GM12878 (cell line): ENCODE results near the gene CDK13. TPM values are rescaled to one million over a fixed set of nuclear protein-coding genes. Genes with fewer than 3 reads are reported as not detected.

Source experiments
- ATF7 ChIP-seq: fragments of 450-650 bp; IDR thresholded peaks from 2 replicates; pipeline ENCODE4 v1.6.1; 2016; ENCODE audit warnings: low read depth, mild to moderate bottlenecking
- BACH1 ChIP-seq: fragments of 450-650 bp; IDR thresholded peaks from 2 replicates; pipeline ENCODE4 v1.6.1; 2017; ENCODE audit warnings: mild to moderate bottlenecking, borderline replicate concordance
- ESRRA ChIP-seq: IDR thresholded peaks from 2 replicates; pipeline ENCODE4 v1.6.1; 2012; ENCODE audit warnings: mild to moderate bottlenecking, low read length, improper control_type of control experiment
- EZH2 ChIP-seq: IDR thresholded peaks from 2 replicates; pipeline ENCODE4 v1.6.1; 2012; ENCODE audit warnings: low read depth, mild to moderate bottlenecking, control low read depth, inconsistent platforms, low read length, borderline replicate concordance; ENCODE audit not compliant: control insufficient read depth
- FOS ChIP-seq: IDR thresholded peaks from 3 replicates; pipeline ENCODE4 v1.6.1; 2011; ENCODE audit warnings: borderline replicate concordance; ENCODE audit not compliant: insufficient read length; ENCODE audit errors: extremely low read depth
- GATAD2B ChIP-seq: fragments of 450-650 bp; conservative IDR thresholded peaks from 2 replicates; pipeline ENCODE4 v1.6.1; 2017; ENCODE audit warnings: low read depth, mild to moderate bottlenecking, moderate library complexity
- MEF2B ChIP-seq: fragments of 450-650 bp; IDR thresholded peaks from 2 replicates; pipeline ENCODE4 v1.6.1; 2018; ENCODE audit warnings: mild to moderate bottlenecking, moderate library complexity; ENCODE audit not compliant: partially characterized antibody, poor library complexity, severe bottlenecking
- MTA3 ChIP-seq: IDR thresholded peaks from 2 replicates; pipeline ENCODE4 v1.6.1; 2012; ENCODE audit warnings: low read length, inconsistent platforms, borderline replicate concordance
- NR2C1 ChIP-seq: fragments of 450-650 bp; IDR thresholded peaks from 2 replicates; pipeline ENCODE4 v1.6.1; 2017; ENCODE audit warnings: antibody characterized with exemption, mild to moderate bottlenecking, moderate library complexity
- PML ChIP-seq: IDR thresholded peaks from 2 replicates; pipeline ENCODE4 v1.6.1; 2012; ENCODE audit warnings: low read length, inconsistent platforms
- RAD51 ChIP-seq: fragments of 450-650 bp; IDR thresholded peaks from 2 replicates; pipeline ENCODE4 v1.6.1; 2016; ENCODE audit warnings: moderate library complexity, mild to moderate bottlenecking, inconsistent platforms
- STAT3 ChIP-seq: IDR thresholded peaks from 2 replicates; pipeline ENCODE4 v1.6.1; 2011; ENCODE audit warnings: low read depth, low read length, improper control_type of control experiment
- SUPT20H ChIP-seq: IDR thresholded peaks from 2 replicates; pipeline ENCODE4 v1.6.1; 2011; ENCODE audit warnings: low read depth, mild to moderate bottlenecking, low read length, moderate library complexity, borderline replicate concordance; ENCODE audit not compliant: control insufficient read depth
- polyA plus RNA-seq, 11 experiments: library from polyadenylated mRNA; depleted of rRNA in 4 of 11; unstranded in 6 of 11; stranded (reverse) in 5 of 11; fragments of >200 nt; fragmentation: Nextera tagmentation in 4 of 11; fragmentation: Illumina TruSeq in 1 of 11; extraction: Ambion mirVana in 4 of 11; extraction: Trizol in 1 of 11; gene quantifications; 1 replicate in 1 of 11; 2 replicates in 10 of 11; pipeline versions ENCODE4 v1.2.1 to v1.2.3, GENCODE V29; 2011 to 2016; ENCODE audit warnings: inconsistent platforms in 2 of 11, missing spikeins in 2 of 11, low read depth in 1 of 11
- total RNA-seq, 4 experiments: library from RNA; depleted of rRNA in 3 of 4; stranded (reverse); fragments of >200 nt in 3 of 4; fragmentation: Illumina TruSeq in 1 of 4; extraction: Trizol in 1 of 4; gene quantifications; 2 replicates each; pipeline versions ENCODE4 v1.2.1 to v1.2.3, GENCODE V29; 2013 to 2021
- TF ChIP-seq, protein P1 (sequence below): fragments of 450-650 bp; IDR thresholded peaks from 2 replicates; pipeline ENCODE4 v1.6.1; 2017; ENCODE audit warnings: antibody characterized with exemption, mild to moderate bottlenecking, moderate library complexity
- TF ChIP-seq, protein P2 (sequence below): IDR thresholded peaks from 2 replicates; pipeline ENCODE4 v1.6.1; 2011; ENCODE audit warnings: borderline replicate concordance, low read depth, mild to moderate bottlenecking, moderate library complexity, low read length; ENCODE audit not compliant: insufficient read depth, poor library complexity, severe bottlenecking

CDK13 gene
- total and polyA plus RNA-seq, 10 of the 15 experiments (the other 5 are each of a cell fraction or from before 2014, with no cell fraction given), result 10.8 to 44.4 (median 28.0) TPM

DNA sequence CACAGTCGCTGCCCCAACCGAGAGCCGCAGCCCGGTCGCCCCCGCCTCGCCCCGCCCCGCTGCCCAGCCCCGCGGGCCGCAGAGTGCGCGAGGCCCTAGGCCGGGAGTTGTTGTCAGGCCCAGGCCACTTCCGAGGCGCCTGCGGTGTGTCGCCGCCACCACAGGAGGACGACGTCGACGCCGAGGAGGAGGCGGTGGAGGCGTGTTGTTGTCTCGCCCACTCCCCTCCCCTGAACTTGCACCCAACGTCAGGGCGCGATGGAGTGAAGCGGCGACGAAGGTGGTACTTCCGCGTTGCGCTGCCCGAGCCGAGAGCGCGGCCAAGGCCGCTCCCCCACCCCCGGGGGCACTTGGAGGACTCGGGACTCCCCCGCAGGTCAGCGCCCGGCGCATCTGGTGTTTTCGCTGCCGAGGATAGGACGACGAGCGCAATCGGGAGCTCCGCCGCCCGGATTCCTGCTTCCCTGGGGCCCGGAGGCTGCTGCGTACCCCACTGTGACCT is at the start of gene CDK13 (continued):
- TF ChIP-seq, protein P1, sequence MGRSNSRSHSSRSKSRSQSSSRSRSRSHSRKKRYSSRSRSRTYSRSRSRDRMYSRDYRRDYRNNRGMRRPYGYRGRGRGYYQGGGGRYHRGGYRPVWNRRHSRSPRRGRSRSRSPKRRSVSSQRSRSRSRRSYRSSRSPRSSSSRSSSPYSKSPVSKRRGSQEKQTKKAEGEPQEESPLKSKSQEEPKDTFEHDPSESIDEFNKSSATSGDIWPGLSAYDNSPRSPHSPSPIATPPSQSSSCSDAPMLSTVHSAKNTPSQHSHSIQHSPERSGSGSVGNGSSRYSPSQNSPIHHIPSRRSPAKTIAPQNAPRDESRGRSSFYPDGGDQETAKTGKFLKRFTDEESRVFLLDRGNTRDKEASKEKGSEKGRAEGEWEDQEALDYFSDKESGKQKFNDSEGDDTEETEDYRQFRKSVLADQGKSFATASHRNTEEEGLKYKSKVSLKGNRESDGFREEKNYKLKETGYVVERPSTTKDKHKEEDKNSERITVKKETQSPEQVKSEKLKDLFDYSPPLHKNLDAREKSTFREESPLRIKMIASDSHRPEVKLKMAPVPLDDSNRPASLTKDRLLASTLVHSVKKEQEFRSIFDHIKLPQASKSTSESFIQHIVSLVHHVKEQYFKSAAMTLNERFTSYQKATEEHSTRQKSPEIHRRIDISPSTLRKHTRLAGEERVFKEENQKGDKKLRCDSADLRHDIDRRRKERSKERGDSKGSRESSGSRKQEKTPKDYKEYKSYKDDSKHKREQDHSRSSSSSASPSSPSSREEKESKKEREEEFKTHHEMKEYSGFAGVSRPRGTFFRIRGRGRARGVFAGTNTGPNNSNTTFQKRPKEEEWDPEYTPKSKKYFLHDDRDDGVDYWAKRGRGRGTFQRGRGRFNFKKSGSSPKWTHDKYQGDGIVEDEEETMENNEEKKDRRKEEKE, result no peak
- TF ChIP-seq ESRRA (no peak), STAT3 (no peak), NR2C1 (peak; percentile 44; the same call in 1 of the 2 replicates), SUPT20H (no peak), EZH2 (no peak), FOS (no peak), BACH1 (peak; percentile 94), ATF7 (peak; percentile 45), MEF2B (peak; percentile 52), GATAD2B (peak; percentile 87), RAD51 (no peak), PML (no peak), MTA3 (no peak; the same call in 1 of the 2 replicates)
- TF ChIP-seq, protein P2, sequence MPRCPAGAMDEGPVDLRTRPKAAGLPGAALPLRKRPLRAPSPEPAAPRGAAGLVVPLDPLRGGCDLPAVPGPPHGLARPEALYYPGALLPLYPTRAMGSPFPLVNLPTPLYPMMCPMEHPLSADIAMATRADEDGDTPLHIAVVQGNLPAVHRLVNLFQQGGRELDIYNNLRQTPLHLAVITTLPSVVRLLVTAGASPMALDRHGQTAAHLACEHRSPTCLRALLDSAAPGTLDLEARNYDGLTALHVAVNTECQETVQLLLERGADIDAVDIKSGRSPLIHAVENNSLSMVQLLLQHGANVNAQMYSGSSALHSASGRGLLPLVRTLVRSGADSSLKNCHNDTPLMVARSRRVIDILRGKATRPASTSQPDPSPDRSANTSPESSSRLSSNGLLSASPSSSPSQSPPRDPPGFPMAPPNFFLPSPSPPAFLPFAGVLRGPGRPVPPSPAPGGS, result no peak
